IPS-15b (cell line): ENCODE measurements around the gene ACOT11.

Experiments
- H3K27me3 ChIP-seq: one replicate; pipeline ENCODE4 v1.6.1; 2013; ENCODE audit warnings: low read length; ENCODE audit not compliant: control insufficient read depth, insufficient read depth
- H3K36me3 ChIP-seq: one replicate; pipeline ENCODE4 v1.6.1; 2013; ENCODE audit warnings: low read length; ENCODE audit not compliant: control insufficient read depth, insufficient read depth
- H3K4me1 ChIP-seq: one replicate; pipeline ENCODE4 v1.6.1; 2013; ENCODE audit warnings: mild to moderate bottlenecking, low read length; ENCODE audit not compliant: control insufficient read depth, insufficient read depth
- H3K4me3 ChIP-seq: one replicate; pipeline ENCODE4 v1.5.1; 2013; ENCODE audit warnings: low read depth, low read length
- H3K9ac ChIP-seq: one replicate; pipeline ENCODE4 v1.6.1; 2013; ENCODE audit warnings: low read depth, mild to moderate bottlenecking, low read length
- H3K9me3 ChIP-seq: one replicate; pipeline ENCODE4 v1.6.1; 2013; ENCODE audit warnings: mild to moderate bottlenecking, low read length; ENCODE audit not compliant: control insufficient read depth, insufficient read depth

The ACOT11 gene

GRCh38 chr1:54600947-54601721, 53.1 kb downstream of the ACOT11 start:
- Histone ChIP-seq H3K4me1 (no peaks in the 10 kb centered on the region), H3K9me3 (no peaks in the 10 kb centered on the region), H3K9ac (no peak overlapping the region), H3K36me3 (peaks cover 3% of the 10 kb centered on the region), H3K27me3 (no peaks in the 10 kb centered on the region), H3K4me3 (no peak overlapping the region)

GRCh38 chr1:54601730-54602129, 53.7 kb downstream of the ACOT11 start:
- H3K9me3 ChIP-seq = no peaks in the 10 kb centered on the region
- no peak overlapping the region for H3K4me3 ChIP-seq
- peaks cover 3% of the 10 kb centered on the region for H3K36me3 ChIP-seq
- H3K27me3 ChIP-seq = no peaks in the 10 kb centered on the region
- no peak overlapping the region for H3K9ac ChIP-seq
- H3K4me1 ChIP-seq = no peaks in the 10 kb centered on the region

GRCh38 chr1:54602554-54602953, 54.5 kb downstream of the ACOT11 start:
- Histone ChIP-seq H3K4me3 (no peak overlapping the region), H3K9me3 (no peaks in the 10 kb centered on the region), H3K36me3 (peaks cover 3% of the 10 kb centered on the region), H3K27me3 (no peaks in the 10 kb centered on the region), H3K4me1 (no peaks in the 10 kb centered on the region), H3K9ac (no peak overlapping the region)

- H3K4me1 ChIP-seq = no peaks in the 10 kb centered on the region
- no peak overlapping the region for H3K9ac ChIP-seq
- H3K36me3 ChIP-seq = peaks cover 3% of the 10 kb centered on the region
- no peaks in the 10 kb centered on the region for H3K9me3 ChIP-seq
- H3K4me3 ChIP-seq = no peak overlapping the region
- H3K27me3 ChIP-seq = no peaks in the 10 kb centered on the region
These were observed 55.2 kb downstream of the ACOT11 start for GRCh38 chr1:54603241-54603640.

GRCh38 chr1:54604051-54604450, 56.0 kb downstream of the ACOT11 start:
- Histone ChIP-seq H3K4me1 (no peaks in the 10 kb centered on the region), H3K27me3 (no peaks in the 10 kb centered on the region), H3K36me3 (peaks cover 3% of the 10 kb centered on the region), H3K4me3 (no peak overlapping the region), H3K9me3 (no peaks in the 10 kb centered on the region), H3K9ac (no peak overlapping the region)

GRCh38 chr1:54604572-54605370, 56.7 kb downstream of the ACOT11 start:
- no peak overlapping the region for H3K9ac ChIP-seq

GRCh38 chr1:54606096-54606989, 58.3 kb downstream of the ACOT11 start:
- H3K4me1 ChIP-seq = no peaks in the 10 kb centered on the region
- H3K9me3 ChIP-seq = no peaks in the 10 kb centered on the region
- no peak overlapping the region for H3K4me3 ChIP-seq
- H3K27me3 ChIP-seq = no peaks in the 10 kb centered on the region
- peaks cover 6% of the 10 kb centered on the region for H3K36me3 ChIP-seq
- H3K9ac ChIP-seq = no peak overlapping the region

More at GRCh38 chr1:54604572-54605370, 56.7 kb downstream of the ACOT11 start:
- Histone ChIP-seq H3K36me3 (peaks cover 6% of the 10 kb centered on the region), H3K9me3 (no peaks in the 10 kb centered on the region), H3K4me1 (no peaks in the 10 kb centered on the region), H3K4me3 (no peak overlapping the region), H3K27me3 (no peaks in the 10 kb centered on the region)

GRCh38 chr1:54606990-54607325, 58.9 kb downstream of the ACOT11 start:
- Histone ChIP-seq H3K4me3 (no peak overlapping the region), H3K4me1 (no peaks in the 10 kb centered on the region), H3K9me3 (no peaks in the 10 kb centered on the region), H3K9ac (no peak overlapping the region), H3K36me3 (peaks cover 6% of the 10 kb centered on the region), H3K27me3 (no peaks in the 10 kb centered on the region)

GRCh38 chr1:54607821-54608565, 60.0 kb downstream of the ACOT11 start:
- Histone ChIP-seq H3K27me3 (no peaks in the 10 kb centered on the region), H3K9me3 (no peaks in the 10 kb centered on the region), H3K4me3 (no peak overlapping the region), H3K9ac (no peak overlapping the region), H3K36me3 (peaks cover 6% of the 10 kb centered on the region), H3K4me1 (no peaks in the 10 kb centered on the region)

GRCh38 chr1:54608566-54609230, 60.7 kb downstream of the ACOT11 start:
- peaks cover 6% of the 10 kb centered on the region for H3K36me3 ChIP-seq
- no peak overlapping the region for H3K9ac ChIP-seq
- no peaks in the 10 kb centered on the region for H3K27me3 ChIP-seq
- H3K9me3 ChIP-seq = no peaks in the 10 kb centered on the region
- H3K4me3 ChIP-seq = no peak overlapping the region
- H3K4me1 ChIP-seq = no peaks in the 10 kb centered on the region
